Lower leg skin (tissue), 4 donors: ENCODE results near the gene TOX2. TPM values are rescaled to one million over a fixed set of nuclear protein-coding genes. Genes with fewer than 3 reads are reported as not detected.

Experiments used
- DNase-seq, 2 donors: peaks; one replicate each; pipeline ENCODE4 v3.0.0-alpha.2; 2019; ENCODE audit warnings: low spot score in 2 of 2
- H3K4me3 ChIP-seq: fragments of 200-600 bp; sonication (generic); 2 replicates; pipeline ENCODE4 v1.5.1; 2017; ENCODE audit warnings: mild to moderate bottlenecking, low read depth; ENCODE audit not compliant: poor library complexity, severe bottlenecking
- POLR2A ChIP-seq, 2 donors: fragments of 450-650 bp; IDR thresholded peaks; one replicate each; pipeline ENCODE4 v1.6.1; 2016 to 2017; ENCODE audit warnings: antibody characterized with exemption in 2 of 2, mild to moderate bottlenecking in 1 of 2, moderate library complexity in 1 of 2
- WGBS, 2 donors: methylation state at CpG; one replicate each; pipeline ENCODE4 v1.1.5; 2018; 5-methylcytosine and 5-hydroxymethylcytosine counted together
- intact Hi-C: fragments of 100-400 bp; cut with DNase I; formaldehyde crosslinking; loops from one replicate; pipeline ENCODE4 v1.15.0; 2023; ENCODE audit warnings: low total_unique reads
- total RNA-seq, 4 donors: library from RNA; depleted of rRNA; stranded (reverse); fragments of >200 nt; gene quantifications; one replicate each; pipeline ENCODE4 v1.1.0, GENCODE V29; 2016
- TF ChIP-seq, protein P1 (sequence below), 3 donors: fragments of 450-650 bp; IDR thresholded peaks; one replicate each; pipeline ENCODE4 v1.5.1; 2016; ENCODE audit warnings: antibody characterized with exemption in 3 of 3, mild to moderate bottlenecking in 3 of 3, moderate library complexity in 2 of 3

Gene TOX2
- total RNA-seq, 4 donors from 2014 or later, result 1.8 to 5.2 (median 1.9) TPM

DNA sequence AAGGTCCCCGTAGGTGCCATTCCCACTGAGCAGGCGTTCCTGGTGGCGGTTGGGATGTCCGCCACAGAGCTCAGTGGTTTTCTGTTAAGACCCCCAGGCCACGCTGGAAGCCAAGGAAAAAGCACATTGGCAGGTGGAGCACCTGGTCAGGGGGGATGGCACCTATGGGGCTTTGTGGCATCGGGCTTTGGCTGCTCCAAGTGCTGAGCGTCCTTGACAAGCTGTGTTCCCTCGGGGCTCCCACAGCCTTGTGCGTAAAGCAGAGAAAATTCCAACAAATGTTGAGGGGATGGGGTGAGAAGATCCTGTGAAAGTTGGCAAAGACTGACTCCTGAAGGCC lies 137.0 kb downstream of the TOX2 start:
- peak; percentile 9 to 71 for DNase-seq
- 89% methylated on average over 9 of the region's 9 CpGs for WGBS, 2 donors
- H3K4me3 ChIP-seq, result no peak overlapping the region

DNA sequence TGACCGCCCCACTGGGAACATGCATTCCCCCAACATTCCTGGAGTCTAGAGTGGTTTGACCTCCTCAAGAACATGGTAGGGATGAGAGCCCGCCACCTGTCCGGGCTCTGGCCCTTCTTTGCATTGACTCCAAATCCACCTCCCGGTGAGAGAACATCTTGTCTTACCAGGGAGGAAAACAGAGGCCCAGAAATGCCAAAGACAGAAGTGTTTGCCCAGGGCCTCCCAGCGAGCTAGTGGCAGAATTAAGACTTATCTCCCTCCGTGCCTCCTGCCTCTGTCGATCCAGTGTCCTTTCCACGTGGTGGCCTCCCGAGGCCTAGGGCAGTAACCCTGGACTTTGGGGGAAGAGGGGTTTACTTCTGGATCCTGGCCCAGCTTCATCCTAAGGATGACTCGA lies 137.5 kb downstream of the TOX2 start:
- DNase-seq, result peak in 1 of 2 donors; percentile 59
- H3K4me3 ChIP-seq, result no peak overlapping the region
- WGBS, 2 donors, result 73 to 79% methylated on average over 10 of the region's 10 CpGs
- intact Hi-C loops, result no loop called here
- TF ChIP-seq POLR2A (IDR thresholded peaks at IDR 0.05), result no peak
- TF ChIP-seq, protein P1, sequence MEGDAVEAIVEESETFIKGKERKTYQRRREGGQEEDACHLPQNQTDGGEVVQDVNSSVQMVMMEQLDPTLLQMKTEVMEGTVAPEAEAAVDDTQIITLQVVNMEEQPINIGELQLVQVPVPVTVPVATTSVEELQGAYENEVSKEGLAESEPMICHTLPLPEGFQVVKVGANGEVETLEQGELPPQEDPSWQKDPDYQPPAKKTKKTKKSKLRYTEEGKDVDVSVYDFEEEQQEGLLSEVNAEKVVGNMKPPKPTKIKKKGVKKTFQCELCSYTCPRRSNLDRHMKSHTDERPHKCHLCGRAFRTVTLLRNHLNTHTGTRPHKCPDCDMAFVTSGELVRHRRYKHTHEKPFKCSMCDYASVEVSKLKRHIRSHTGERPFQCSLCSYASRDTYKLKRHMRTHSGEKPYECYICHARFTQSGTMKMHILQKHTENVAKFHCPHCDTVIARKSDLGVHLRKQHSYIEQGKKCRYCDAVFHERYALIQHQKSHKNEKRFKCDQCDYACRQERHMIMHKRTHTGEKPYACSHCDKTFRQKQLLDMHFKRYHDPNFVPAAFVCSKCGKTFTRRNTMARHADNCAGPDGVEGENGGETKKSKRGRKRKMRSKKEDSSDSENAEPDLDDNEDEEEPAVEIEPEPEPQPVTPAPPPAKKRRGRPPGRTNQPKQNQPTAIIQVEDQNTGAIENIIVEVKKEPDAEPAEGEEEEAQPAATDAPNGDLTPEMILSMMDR (IDR thresholded peaks at IDR 0.05), result no peak

More for the DNA sequence above, 137.0 kb downstream of the TOX2 start:
- intact Hi-C loops, result no loop called here
- TF ChIP-seq, protein P1 (IDR thresholded peaks at IDR 0.05), result no peak
- TF ChIP-seq POLR2A (IDR thresholded peaks at IDR 0.05), result no peak

DNA sequence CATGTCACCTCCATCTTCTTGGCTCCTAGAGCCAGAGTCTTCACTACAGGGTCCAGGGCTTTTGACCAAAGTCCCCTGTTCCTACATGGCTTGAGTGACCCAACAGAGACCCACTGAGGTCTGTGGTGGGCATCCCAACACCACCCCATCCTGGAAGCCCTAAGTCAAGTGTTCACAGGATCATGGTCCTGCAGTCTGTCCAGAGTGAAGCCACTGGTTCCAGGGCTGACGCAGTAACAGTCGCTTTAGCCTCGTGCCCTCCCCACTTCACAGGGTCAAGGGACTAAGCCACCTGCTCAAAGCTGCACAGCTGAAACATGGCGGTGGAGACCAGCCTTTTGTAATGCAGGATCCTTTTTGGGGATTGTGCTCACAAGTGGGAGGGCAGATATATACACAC lies 138.4 kb downstream of the TOX2 start:
- peak in 1 of 2 donors; percentile 45 for DNase-seq
- intact Hi-C loops, result no loop called here
- no peak overlapping the region for H3K4me3 ChIP-seq
- TF ChIP-seq POLR2A (IDR thresholded peaks at IDR 0.05), result no peak
- TF ChIP-seq, protein P1 (IDR thresholded peaks at IDR 0.05), result no peak
- 91% methylated on average over 4 of the region's 4 CpGs for WGBS, 2 donors

DNA sequence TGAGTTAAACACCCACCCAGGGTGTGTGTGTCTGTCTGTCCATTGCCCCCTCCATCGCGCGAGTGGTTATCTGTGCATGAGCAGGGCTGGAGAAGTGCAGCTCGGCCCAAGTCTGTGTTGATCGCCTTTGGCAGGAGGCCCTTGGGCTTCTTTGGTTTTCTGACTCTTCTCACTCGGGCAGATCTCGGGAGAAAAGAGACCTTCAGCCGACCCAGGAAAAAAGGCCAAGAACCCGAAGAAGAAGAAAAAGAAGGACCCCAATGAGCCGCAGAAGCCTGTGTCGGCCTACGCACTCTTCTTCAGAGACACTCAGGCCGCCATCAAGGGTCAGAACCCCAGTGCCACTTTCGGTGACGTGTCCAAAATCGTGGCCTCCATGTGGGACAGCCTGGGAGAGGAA lies 139.5 kb downstream of the TOX2 start:
- H3K4me3 ChIP-seq, result no peak overlapping the region
- TF ChIP-seq POLR2A (IDR thresholded peaks at IDR 0.05), result no peak
- TF ChIP-seq, protein P1 (IDR thresholded peaks at IDR 0.05), result no peak
- peak; percentile 8 to 66 for DNase-seq
- intact Hi-C loops, result no loop called here
- WGBS, 2 donors, result 94% methylated on average over 16 of the region's 16 CpGs

DNA sequence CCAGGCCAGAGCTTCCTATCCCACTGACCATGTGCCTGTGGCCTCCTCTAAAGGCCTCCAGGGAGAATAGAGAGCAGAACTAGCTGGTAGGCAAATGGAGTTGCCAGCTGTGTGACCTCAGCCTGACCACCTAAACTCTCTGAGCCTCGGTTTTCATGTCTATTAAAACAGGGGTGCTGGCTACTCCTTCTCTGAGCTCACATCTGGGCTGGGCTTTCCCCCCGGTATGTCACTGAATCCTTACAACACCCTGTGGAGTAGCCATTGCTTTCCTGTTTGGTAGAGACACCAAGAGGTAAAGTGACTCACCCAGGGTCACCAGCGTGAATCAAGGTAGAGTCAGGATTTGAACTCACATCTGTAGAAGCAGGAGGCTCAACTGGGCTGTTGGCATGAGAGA lies 140.2 kb downstream of the TOX2 start:
- intact Hi-C loops, result no loop called here
- TF ChIP-seq POLR2A (IDR thresholded peaks at IDR 0.05), result no peak
- TF ChIP-seq, protein P1 (IDR thresholded peaks at IDR 0.05), result no peak
- 87 to 89% methylated on average over 3 of the region's 3 CpGs for WGBS, 2 donors
- peak in 1 of 2 donors; percentile 66 for DNase-seq
- no peak overlapping the region for H3K4me3 ChIP-seq

DNA sequence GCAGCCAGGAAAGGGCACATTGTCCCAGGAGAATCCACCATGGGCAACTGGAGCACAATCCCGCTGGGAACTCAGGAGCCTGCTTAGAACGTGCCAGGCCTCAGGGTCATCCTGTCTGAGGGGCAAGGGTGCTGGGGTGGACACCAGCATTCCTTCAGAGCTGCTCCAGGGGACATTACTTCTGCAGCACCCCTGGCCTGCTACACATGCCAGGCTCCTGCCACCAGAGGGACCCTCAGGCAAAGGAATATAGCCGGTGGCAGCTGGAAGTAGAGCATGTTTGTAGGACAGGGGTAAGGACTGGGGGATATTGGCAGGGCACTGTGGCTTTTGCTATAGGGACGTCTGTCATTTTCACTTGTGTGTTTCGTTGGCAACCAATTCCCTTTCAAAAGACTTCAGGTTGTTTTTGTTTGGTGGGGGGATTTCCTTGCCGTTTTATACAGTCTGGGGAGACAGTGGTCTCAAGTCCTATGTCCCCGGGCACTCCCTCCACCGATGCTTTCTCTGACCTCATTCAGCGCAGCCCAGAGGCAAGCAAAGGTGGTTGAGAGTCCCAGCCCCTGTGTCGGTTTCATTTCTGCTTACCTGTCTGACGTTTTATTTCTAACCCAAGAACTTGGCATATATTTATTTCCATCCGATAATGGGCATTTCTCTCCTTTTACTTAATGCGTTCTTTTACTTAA lies 141.5 kb downstream of the TOX2 start:
- intact Hi-C loops, result no loop called here
- H3K4me3 ChIP-seq, result no peak overlapping the region
- TF ChIP-seq POLR2A (IDR thresholded peaks at IDR 0.05), result no peak
- TF ChIP-seq, protein P1 (IDR thresholded peaks at IDR 0.05), result no peak
- peak; percentile 7 to 46 for DNase-seq
- 64 to 65% methylated on average over 13 of the region's 13 CpGs for WGBS, 2 donors
